HG03060 (cell line): ENCODE results near the gene BAD.
"Not testable (repeated sequence)": the region's sequence is repeated elsewhere in the genome, so short reads cannot be mapped to it uniquely, and the experiment has no call there.

ENCODE experiments used
- ATAC-seq: cut with Tn5 transposase; IDR thresholded peaks from one replicate; pipeline ENCODE4 v1.9.1; 2021; ENCODE audit warnings: low read depth, moderate number of reproducible peaks; ENCODE audit not compliant: unreplicated experiment

BAD gene

GRCh38 chr11:64284048-64284961 lies at the start of gene BAD:
Gene BAD (minus strand): TSS chr11:64284665. CDS start chr11:64284368, 297 bp downstream.
- ATAC-seq, result peak; percentile 42

GRCh38 chr11:64333556-64333955 lies 49.1 kb upstream of the BAD start:
- ATAC-seq, result no peak

- ATAC-seq, result no peak
Measured at GRCh38 chr11:64331569-64332371, 47.3 kb upstream of the BAD start.

GRCh38 chr11:64330888-64331287 lies 46.4 kb upstream of the BAD start:
- no peak for ATAC-seq

GRCh38 chr11:64327993-64328392 lies 43.5 kb upstream of the BAD start:
- no peak for ATAC-seq

GRCh38 chr11:64327375-64327774 lies 42.9 kb upstream of the BAD start:
- ATAC-seq, result no peak

- ATAC-seq, result no peak
Measured at GRCh38 chr11:64324692-64325469, 40.4 kb upstream of the BAD start.

- ATAC-seq, result not testable (repeated sequence)
Measured at GRCh38 chr11:64323984-64324383, 39.5 kb upstream of the BAD start.

- no peak for ATAC-seq
Measured at GRCh38 chr11:64323373-64323772, 38.9 kb upstream of the BAD start.

- no peak for ATAC-seq
Measured at GRCh38 chr11:64322925-64323260, 38.4 kb upstream of the BAD start.

- no peak for ATAC-seq
Measured at GRCh38 chr11:64321533-64321932, 37.1 kb upstream of the BAD start.

- ATAC-seq, result no peak
Measured at GRCh38 chr11:64321026-64321425, 36.6 kb upstream of the BAD start.

GRCh38 chr11:64320556-64320955 lies 36.1 kb upstream of the BAD start:
- no peak for ATAC-seq

GRCh38 chr11:64318766-64319761 lies 34.6 kb upstream of the BAD start:
- no peak for ATAC-seq

GRCh38 chr11:64317961-64318765 lies 33.7 kb upstream of the BAD start, which contains the start of gene PRDX5:
Gene PRDX5 (plus strand): TSS chr11:64318121. CDS start chr11:64318216, 95 bp downstream.
- ATAC-seq, result peak; percentile 33

GRCh38 chr11:64317325-64317960 lies 33.0 kb upstream of the BAD start, which contains the start of gene TRMT112:
Gene TRMT112 (minus strand): TSS chr11:64317559. CDS start chr11:64317526, 33 bp downstream.
- ATAC-seq, result peak; percentile 40

GRCh38 chr11:64316672-64317324 lies 32.3 kb upstream of the BAD start:
- no peak for ATAC-seq
